ENCODE results near the gene PRKCA. TPM values are rescaled to one million over a fixed set of nuclear protein-coding genes. Genes with fewer than 3 reads are reported as not detected.

PRKCA gene
- total RNA-seq, 1 experiment from 2014 or later, result 29.5 TPM

GRCh38 chr17:66542967-66543520, 240.6 kb downstream of the PRKCA start:
- peaks cover 21% of the 10 kb centered on the region for H3K9me3 Mint-ChIP-seq
- POLR2A ChIA-PET, result no interaction called here
- CTCF ChIA-PET, result no interaction called here
- TF ChIP-seq NR2C2 (CRISPR knock-in tag; IDR thresholded peaks at IDR 0.05) (no peak), FOXP4 (CRISPR knock-in tag; IDR thresholded peaks at IDR 0.05) (no peak), IRF2 (CRISPR knock-in tag; IDR thresholded peaks at IDR 0.05; ENCODE audit: borderline replicate concordance, low read depth) (no peak), ARID4B (CRISPR knock-in tag; IDR thresholded peaks at IDR 0.05; ENCODE audit: borderline replicate concordance) (no peak), NR1H2 (CRISPR knock-in tag; IDR thresholded peaks at IDR 0.05) (no peak), ATF2 (CRISPR knock-in tag; IDR thresholded peaks at IDR 0.05; ENCODE audit: borderline replicate concordance, low read depth) (no peak), CREB1 (CRISPR knock-in tag; IDR thresholded peaks at IDR 0.05) (no peak), CBFB (CRISPR knock-in tag; IDR thresholded peaks at IDR 0.05; ENCODE audit: low read depth) (no peak), ZNF671 (CRISPR knock-in tag; IDR thresholded peaks at IDR 0.05) (no peak), SMAD3 (CRISPR knock-in tag; IDR thresholded peaks at IDR 0.05; ENCODE audit: borderline replicate concordance) (no peak), GTF2I (CRISPR knock-in tag; conservative IDR thresholded peaks at IDR 0.05) (no peak), CTCF (IDR thresholded peaks at IDR 0.05) (no peak), ZNF138 (CRISPR knock-in tag; conservative IDR thresholded peaks at IDR 0.05) (no peak), STAT6 (CRISPR knock-in tag; conservative IDR thresholded peaks at IDR 0.05; ENCODE audit: low read depth) (no peak), HMGXB4 (CRISPR knock-in tag; IDR thresholded peaks at IDR 0.05) (no peak), USF2 (CRISPR knock-in tag; IDR thresholded peaks at IDR 0.05) (no peak), GABPB1 (CRISPR knock-in tag; IDR thresholded peaks at IDR 0.05) (no peak), RELA (CRISPR knock-in tag; IDR thresholded peaks at IDR 0.05; ENCODE audit: borderline replicate concordance) (no peak), OVOL2 (CRISPR knock-in tag; IDR thresholded peaks at IDR 0.05; ENCODE audit: borderline replicate concordance) (no peak), KAT7 (CRISPR knock-in tag; IDR thresholded peaks at IDR 0.05; ENCODE audit: borderline replicate concordance) (no peak)
- no peak for ATAC-seq
- peaks cover 16% of the 10 kb centered on the region for H3K36me3 Mint-ChIP-seq
- no peak overlapping the region for H3K4me3 Mint-ChIP-seq
- DNase-seq (ENCODE audit: low spot score), result no peak
- H3K27ac Mint-ChIP-seq, result no peak overlapping the region
- H3K27me3 Mint-ChIP-seq (ENCODE audit: low read depth), result no peaks in the 10 kb centered on the region
- H3K4me1 Mint-ChIP-seq, result peaks cover 47% of the 10 kb centered on the region

All from WTC11 (cell line).